ENCODE measurements around the gene MRGPRE. TPM values are rescaled to one million over a fixed set of nuclear protein-coding genes. Genes with fewer than 3 reads are reported as not detected.

Gene MRGPRE
- total and polyA plus RNA-seq, 4 donors = 0.23 TPM; not detected in 3

- WGBS = 70% methylated on average over 19 of the region's 19 CpGs
- Histone ChIP-seq H3K27ac (ENCODE audit: low read depth in 1 of 2, low read length in 2 of 2) (no peak overlapping the region), H3K27me3 (ENCODE audit: control insufficient read depth in 4 of 4, insufficient read depth in 4 of 4, low read length in 3 of 4) (peaks cover 0 to 14% (median 1%) of the 10 kb centered on the region in 4 donors), H3K9me3 (ENCODE audit: control insufficient read depth in 4 of 4, low read length in 3 of 4) (no peaks in the 10 kb centered on the region), H3K36me3 (ENCODE audit: control insufficient read depth in 4 of 4, insufficient read depth in 3 of 4, low read depth in 1 of 4, low read length in 3 of 4) (no peaks in the 10 kb centered on the region), H3K4me1 (ENCODE audit: control insufficient read depth in 4 of 4, insufficient read depth in 4 of 4, low read length in 3 of 4) (no peaks in the 10 kb centered on the region), H3K9ac (ENCODE audit: low read depth in 1 of 2, low read length in 2 of 2) (no peak overlapping the region), H3K4me3 (ENCODE audit: low read depth in 1 of 3, low read length in 3 of 3) (no peak overlapping the region)
- TF ChIP-seq RAD21 (IDR thresholded peaks at IDR 0.05) (no peak), FOXA1 (IDR thresholded peaks at IDR 0.05) (no peak), REST (IDR thresholded peaks at IDR 0.05) (no peak), NR2F2 (IDR thresholded peaks at IDR 0.05) (no peak), FOXA2 (IDR thresholded peaks at IDR 0.05) (no peak), MAX (IDR thresholded peaks at IDR 0.05) (no peak), YY1 (IDR thresholded peaks at IDR 0.05) (no peak)
- DNase-seq (ENCODE audit: low spot score) = no peak
Observed at GRCh38 chr11:3199537-3200295, 32.5 kb downstream of the MRGPRE start.

- 77% methylated on average over 15 of the region's 15 CpGs for WGBS
- no peak for DNase-seq (ENCODE audit: low spot score)
- TF ChIP-seq HNF4G (IDR thresholded peaks at IDR 0.05) = no peak
- no peak for TF ChIP-seq SP1 (IDR thresholded peaks at IDR 0.05)
- no peak for TF ChIP-seq RAD21 (IDR thresholded peaks at IDR 0.05)
- no peak for TF ChIP-seq MAX (IDR thresholded peaks at IDR 0.05)
- TF ChIP-seq FOXA2 (IDR thresholded peaks at IDR 0.05) = no peak
- TF ChIP-seq GABPA (IDR thresholded peaks at IDR 0.05 in 1 of 2, conservative IDR thresholded peaks at IDR 0.05 in 1 of 2) = no peak
- TF ChIP-seq HNF4A (conservative IDR thresholded peaks at IDR 0.05) = no peak
- no peak for TF ChIP-seq FOXA1 (IDR thresholded peaks at IDR 0.05)
- no peak for TF ChIP-seq REST (IDR thresholded peaks at IDR 0.05)
- no peak for TF ChIP-seq YY1 (IDR thresholded peaks at IDR 0.05)
- TF ChIP-seq RXRA (IDR thresholded peaks at IDR 0.05) = no peak
- no peak for TF ChIP-seq CTCF (IDR thresholded peaks at IDR 0.05; ENCODE audit: low read depth, low read length, missing input control)
- TF ChIP-seq JUND (IDR thresholded peaks at IDR 0.05) = no peak
- TF ChIP-seq EGR1 (IDR thresholded peaks at IDR 0.05; ENCODE audit: low read depth in 2 of 2) = no peak
- no peak for TF ChIP-seq NR2F2 (IDR thresholded peaks at IDR 0.05)
- TF ChIP-seq, protein P1, sequence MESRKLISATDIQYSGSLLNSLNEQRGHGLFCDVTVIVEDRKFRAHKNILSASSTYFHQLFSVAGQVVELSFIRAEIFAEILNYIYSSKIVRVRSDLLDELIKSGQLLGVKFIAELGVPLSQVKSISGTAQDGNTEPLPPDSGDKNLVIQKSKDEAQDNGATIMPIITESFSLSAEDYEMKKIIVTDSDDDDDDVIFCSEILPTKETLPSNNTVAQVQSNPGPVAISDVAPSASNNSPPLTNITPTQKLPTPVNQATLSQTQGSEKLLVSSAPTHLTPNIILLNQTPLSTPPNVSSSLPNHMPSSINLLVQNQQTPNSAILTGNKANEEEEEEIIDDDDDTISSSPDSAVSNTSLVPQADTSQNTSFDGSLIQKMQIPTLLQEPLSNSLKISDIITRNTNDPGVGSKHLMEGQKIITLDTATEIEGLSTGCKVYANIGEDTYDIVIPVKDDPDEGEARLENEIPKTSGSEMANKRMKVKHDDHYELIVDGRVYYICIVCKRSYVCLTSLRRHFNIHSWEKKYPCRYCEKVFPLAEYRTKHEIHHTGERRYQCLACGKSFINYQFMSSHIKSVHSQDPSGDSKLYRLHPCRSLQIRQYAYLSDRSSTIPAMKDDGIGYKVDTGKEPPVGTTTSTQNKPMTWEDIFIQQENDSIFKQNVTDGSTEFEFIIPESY (IDR thresholded peaks at IDR 0.05) = no peak
- TF ChIP-seq, protein P2, sequence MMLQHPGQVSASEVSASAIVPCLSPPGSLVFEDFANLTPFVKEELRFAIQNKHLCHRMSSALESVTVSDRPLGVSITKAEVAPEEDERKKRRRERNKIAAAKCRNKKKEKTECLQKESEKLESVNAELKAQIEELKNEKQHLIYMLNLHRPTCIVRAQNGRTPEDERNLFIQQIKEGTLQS (IDR thresholded peaks at IDR 0.05) = no peak
- TF ChIP-seq TAF1 (conservative IDR thresholded peaks at IDR 0.05) = no peak
Observed at GRCh38 chr11:3198815-3199214, 33.4 kb downstream of the MRGPRE start.

More at GRCh38 chr11:3198815-3199214, 33.4 kb downstream of the MRGPRE start:
- H3K36me3 ChIP-seq (ENCODE audit: control insufficient read depth in 4 of 4, insufficient read depth in 3 of 4, low read depth in 1 of 4, low read length in 3 of 4) = no peaks in the 10 kb centered on the region
- no peaks in the 10 kb centered on the region for H3K4me1 ChIP-seq (ENCODE audit: control insufficient read depth in 4 of 4, insufficient read depth in 4 of 4, low read length in 3 of 4)
- no peak overlapping the region for H3K9ac ChIP-seq (ENCODE audit: low read depth in 1 of 2, low read length in 2 of 2)
- H3K4me3 ChIP-seq (ENCODE audit: low read depth in 1 of 3, low read length in 3 of 3) = no peak overlapping the region
- H3K27ac ChIP-seq (ENCODE audit: low read depth in 1 of 2, low read length in 2 of 2) = no peak overlapping the region
- H3K27me3 ChIP-seq (ENCODE audit: control insufficient read depth in 4 of 4, insufficient read depth in 4 of 4, low read length in 3 of 4) = peaks cover 0 to 12% (median 1%) of the 10 kb centered on the region in 4 donors
- no peaks in the 10 kb centered on the region for H3K9me3 ChIP-seq (ENCODE audit: control insufficient read depth in 4 of 4, low read length in 3 of 4)
